SK-N-SH treated with all-trans-retinoic acid at 6 μM for 48 hours (cell line): ENCODE measurements around the gene SMAD4.

ENCODE experiments used
- ATAC-seq: fragments of 200-7000 bp; cut with Tn5 transposase; 3 replicates; pipeline ENCODE4 v1.9.1; 2020; ENCODE audit warnings: mild to moderate bottlenecking, moderate library complexity
- ARNTL ChIP-seq: fragments of 450-650 bp; formaldehyde crosslinking; IDR thresholded peaks from 2 replicates; pipeline ENCODE4 v1.5.0; 2020; ENCODE audit warnings: low read depth, mild to moderate bottlenecking, moderate library complexity, borderline replicate concordance
- CREB5 ChIP-seq: fragments of 250-450 bp; sonication (Bioruptor Pico); IDR thresholded peaks from 2 replicates; pipeline ENCODE4 v1.5.1; 2020; ENCODE audit warnings: low read depth, mild to moderate bottlenecking, moderate library complexity
- CSDC2 ChIP-seq: fragments of 250-450 bp; sonication (Bioruptor Pico); IDR thresholded peaks from 2 replicates; pipeline ENCODE4 v1.5.0; 2020; ENCODE audit warnings: mild to moderate bottlenecking, moderate library complexity
- ESRRG ChIP-seq: fragments of 250-450 bp; sonication (Bioruptor Pico); IDR thresholded peaks from 2 replicates; pipeline ENCODE4 v1.6.1; 2021; ENCODE audit warnings: mild to moderate bottlenecking
- GLIS3 ChIP-seq: fragments of 250-450 bp; sonication (Bioruptor Pico); IDR thresholded peaks from 2 replicates; pipeline ENCODE4 v1.5.0; 2020; ENCODE audit warnings: mild to moderate bottlenecking, moderate library complexity
- ISL1 ChIP-seq: fragments of 250-450 bp; sonication (Bioruptor Pico); IDR thresholded peaks from 2 replicates; pipeline ENCODE4 v2.1.2; 2022; ENCODE audit warnings: mild to moderate bottlenecking, moderate library complexity
- OSR1 ChIP-seq: fragments of 250-450 bp; sonication (Bioruptor Pico); IDR thresholded peaks from 2 replicates; pipeline ENCODE4 v1.8.0; 2022; ENCODE audit warnings: moderate library complexity, mild to moderate bottlenecking, inconsistent platforms
- PATZ1 ChIP-seq: fragments of 250-450 bp; sonication (Bioruptor Pico); IDR thresholded peaks from 2 replicates; pipeline ENCODE4 v1.8.0; 2020; ENCODE audit warnings: mild to moderate bottlenecking, moderate library complexity, borderline replicate concordance
- POU6F1 ChIP-seq: fragments of 250-450 bp; sonication (Bioruptor Pico); IDR thresholded peaks from 2 replicates; pipeline ENCODE4 v1.8.0; 2021; ENCODE audit warnings: low read depth, mild to moderate bottlenecking, moderate library complexity, borderline replicate concordance
- PPARA ChIP-seq: fragments of 250-450 bp; sonication (Bioruptor Pico); IDR thresholded peaks from 2 replicates; pipeline ENCODE4 v1.5.0; 2020; ENCODE audit warnings: mild to moderate bottlenecking, borderline replicate concordance
- RARB ChIP-seq: fragments of 250-450 bp; sonication (Bioruptor Pico); IDR thresholded peaks from 2 replicates; pipeline ENCODE4 v1.8.0; 2021; ENCODE audit warnings: mild to moderate bottlenecking, moderate library complexity
- SNAI2 ChIP-seq: fragments of 250-450 bp; sonication (Bioruptor Pico); IDR thresholded peaks from 2 replicates; pipeline ENCODE4 v1.5.0; 2020; ENCODE audit warnings: mild to moderate bottlenecking, moderate library complexity
- TCF4 ChIP-seq: fragments of 250-450 bp; sonication (Bioruptor Pico); IDR thresholded peaks from 2 replicates; pipeline ENCODE4 v1.8.0; 2021; ENCODE audit warnings: mild to moderate bottlenecking, moderate library complexity, borderline replicate concordance
- TSHZ2 ChIP-seq: fragments of 250-450 bp; sonication (Bioruptor Pico); IDR thresholded peaks from 2 replicates; pipeline ENCODE4 v1.5.0; 2020; ENCODE audit warnings: mild to moderate bottlenecking, moderate library complexity
- ZC3H10 ChIP-seq: fragments of 250-450 bp; sonication (Bioruptor Pico); IDR thresholded peaks from 2 replicates; pipeline ENCODE4 v1.5.1; 2021; ENCODE audit warnings: mild to moderate bottlenecking, moderate library complexity
- ZFP30 ChIP-seq: fragments of 450-650 bp; formaldehyde crosslinking; IDR thresholded peaks from 2 replicates; pipeline ENCODE4 v1.5.0; 2022; ENCODE audit warnings: mild to moderate bottlenecking, moderate library complexity
- ZNF565 ChIP-seq: fragments of 450-650 bp; formaldehyde crosslinking; conservative IDR thresholded peaks from 2 replicates; pipeline ENCODE4 v1.5.0; 2020; ENCODE audit warnings: low read depth, mild to moderate bottlenecking, moderate library complexity
- ZNF70 ChIP-seq: fragments of 450-650 bp; formaldehyde crosslinking; IDR thresholded peaks from 2 replicates; pipeline ENCODE4 v1.5.0; 2020; ENCODE audit warnings: mild to moderate bottlenecking, moderate library complexity
- ZNF8 ChIP-seq: fragments of 450-650 bp; formaldehyde crosslinking; IDR thresholded peaks from 2 replicates; pipeline ENCODE4 v1.5.0; 2020; ENCODE audit warnings: mild to moderate bottlenecking, moderate library complexity

Gene SMAD4

GRCh38 chr18:51013259-51013658 is 16.8 kb upstream of the SMAD4 start:
- no peak for TF ChIP-seq ZC3H10
- TF ChIP-seq TSHZ2 (CRISPR knock-in tag), result no peak
- no peak for TF ChIP-seq TCF4 (CRISPR knock-in tag)
- no peak for TF ChIP-seq ZNF8
- TF ChIP-seq ARNTL (CRISPR knock-in tag), result no peak
- TF ChIP-seq ZNF565, result no peak
- no peak for TF ChIP-seq OSR1 (CRISPR knock-in tag)
- no peak for TF ChIP-seq SNAI2 (CRISPR knock-in tag)
- no peak for TF ChIP-seq ESRRG (CRISPR knock-in tag)
- TF ChIP-seq RARB, result no peak
- TF ChIP-seq ISL1 (CRISPR knock-in tag), result no peak
- no peak for TF ChIP-seq PATZ1 (CRISPR knock-in tag)
- no peak for TF ChIP-seq ZFP30 (CRISPR knock-in tag)
- TF ChIP-seq ZNF70 (CRISPR knock-in tag), result no peak
- no peak for TF ChIP-seq CSDC2
- no peak for TF ChIP-seq GLIS3
- no peak for TF ChIP-seq POU6F1 (CRISPR knock-in tag)
- no peak for TF ChIP-seq CREB5 (CRISPR knock-in tag)
- no peak for ATAC-seq

- TF ChIP-seq ZNF8 (no peak), ARNTL (CRISPR knock-in tag) (no peak), ZC3H10 (no peak), TCF4 (CRISPR knock-in tag) (no peak), OSR1 (CRISPR knock-in tag) (no peak), POU6F1 (CRISPR knock-in tag) (no peak), PATZ1 (CRISPR knock-in tag) (no peak), TSHZ2 (CRISPR knock-in tag) (no peak), SNAI2 (CRISPR knock-in tag) (no peak), PPARA (CRISPR knock-in tag) (no peak)
- no peak for ATAC-seq
These were observed 12.7 kb upstream of the SMAD4 start for GRCh38 chr18:51017140-51017879.
